HG02759 (cell line): Measurements from ENCODE around the gene ACCSL.

Experiments used
- ATAC-seq: cut with Tn5 transposase; IDR thresholded peaks from one replicate; pipeline ENCODE4 v1.9.1; 2021; ENCODE audit warnings: mild to moderate bottlenecking, moderate library complexity; ENCODE audit not compliant: unreplicated experiment

The ACCSL gene

DNA sequence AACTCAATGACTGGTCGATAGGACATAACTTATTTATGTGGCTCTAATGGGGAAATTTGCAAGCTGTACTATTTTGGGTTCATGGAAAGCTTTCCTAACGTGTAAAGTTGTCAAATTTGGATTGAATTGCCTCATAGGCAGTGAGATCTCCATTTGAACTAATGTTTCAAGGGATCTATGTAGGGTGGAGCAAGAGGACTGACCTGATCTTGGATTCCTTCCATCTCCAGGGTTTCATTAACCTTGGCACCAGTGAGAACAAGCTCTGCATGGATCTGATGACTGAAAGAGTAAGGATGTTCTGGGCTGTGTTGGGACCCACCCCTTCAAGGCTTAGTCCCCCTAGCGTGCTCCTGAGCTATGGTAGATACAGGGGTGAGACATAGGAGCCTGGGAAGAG, 2.1 kb downstream of the ACCSL start:
- no peak for ATAC-seq

DNA sequence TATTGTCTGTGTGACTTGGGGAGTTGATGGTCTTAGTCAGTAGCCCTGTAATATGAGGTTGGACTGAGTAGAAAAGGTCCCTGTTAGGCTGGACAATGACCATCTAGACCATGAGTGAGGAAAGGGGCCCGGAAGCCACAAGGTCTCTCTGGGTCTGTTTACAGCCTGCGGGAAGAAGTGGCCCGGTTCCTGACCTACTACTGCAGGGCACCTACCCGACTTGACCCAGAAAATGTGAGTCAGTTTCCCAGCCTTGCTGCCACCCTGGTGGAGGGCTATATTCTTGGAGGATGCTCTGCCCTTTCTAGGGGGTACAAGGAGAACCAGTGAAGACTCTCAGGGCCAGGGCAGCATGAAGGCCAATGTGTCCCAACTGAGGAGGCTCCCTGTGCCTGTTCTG, 3.4 kb downstream of the ACCSL start:
- ATAC-seq: no peak

DNA sequence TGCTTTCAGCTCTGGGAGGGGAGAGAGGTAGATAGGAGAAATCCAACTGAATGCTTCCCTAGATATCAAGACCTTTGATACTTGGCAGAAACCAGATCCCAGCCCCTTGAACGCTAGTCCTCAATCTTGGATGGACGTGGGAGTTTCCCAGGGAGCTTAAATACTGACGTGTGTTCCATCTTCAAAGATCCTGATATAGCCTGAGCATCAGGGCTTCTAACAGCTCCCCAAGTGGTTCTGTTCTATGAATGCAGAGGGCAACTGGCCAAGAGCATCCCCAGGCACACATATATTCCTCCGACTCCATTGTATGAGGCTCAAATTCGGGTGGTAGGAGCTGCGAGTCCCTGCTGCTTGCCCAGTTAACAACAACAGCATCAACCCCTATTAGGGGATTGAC, 9.6 kb downstream of the ACCSL start:
- ATAC-seq: no peak

DNA sequence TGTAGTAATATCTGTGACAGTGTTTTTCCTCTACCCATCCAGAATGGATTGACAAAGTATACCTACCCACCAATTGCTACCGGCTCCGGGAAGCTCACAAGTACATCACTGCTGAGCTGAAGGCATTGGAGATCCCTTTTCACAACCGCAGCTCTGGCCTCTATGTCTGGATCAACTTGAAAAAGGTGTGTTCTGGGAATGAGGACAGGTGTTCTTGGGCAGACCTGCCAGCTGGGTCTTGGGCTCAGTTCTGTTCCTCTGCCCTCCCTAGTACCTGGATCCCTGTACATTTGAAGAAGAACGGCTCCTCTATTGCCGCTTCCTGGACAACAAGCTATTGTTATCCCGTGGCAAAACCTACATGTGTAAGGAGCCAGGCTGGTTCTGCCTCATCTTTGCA, 10.5 kb downstream of the ACCSL start:
- no peak for ATAC-seq

DNA sequence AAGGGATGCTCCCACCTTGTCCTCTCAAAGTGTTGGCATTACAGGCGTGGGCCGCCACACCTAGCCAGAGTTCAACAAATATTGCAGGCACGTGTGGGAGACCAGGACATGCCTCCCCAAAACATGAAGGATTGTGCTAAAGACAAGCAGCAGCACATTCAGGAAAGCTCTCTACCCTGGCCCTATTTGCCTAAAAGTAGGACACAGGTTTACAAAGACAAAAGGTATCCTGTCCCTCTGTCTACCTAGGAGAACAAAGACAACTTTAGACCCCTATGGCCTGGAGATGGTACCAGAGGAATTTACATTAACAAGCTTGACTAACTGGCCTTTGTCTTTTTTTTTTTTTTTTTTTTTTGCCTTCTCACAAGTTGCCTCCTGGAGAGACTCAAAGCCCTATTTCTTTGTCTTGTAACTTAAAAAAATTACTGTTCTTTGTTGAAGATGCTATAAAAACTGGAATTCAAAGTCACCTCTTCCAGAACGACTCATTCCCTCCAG, 17.4 kb downstream of the ACCSL start:
- ATAC-seq: no peak

DNA sequence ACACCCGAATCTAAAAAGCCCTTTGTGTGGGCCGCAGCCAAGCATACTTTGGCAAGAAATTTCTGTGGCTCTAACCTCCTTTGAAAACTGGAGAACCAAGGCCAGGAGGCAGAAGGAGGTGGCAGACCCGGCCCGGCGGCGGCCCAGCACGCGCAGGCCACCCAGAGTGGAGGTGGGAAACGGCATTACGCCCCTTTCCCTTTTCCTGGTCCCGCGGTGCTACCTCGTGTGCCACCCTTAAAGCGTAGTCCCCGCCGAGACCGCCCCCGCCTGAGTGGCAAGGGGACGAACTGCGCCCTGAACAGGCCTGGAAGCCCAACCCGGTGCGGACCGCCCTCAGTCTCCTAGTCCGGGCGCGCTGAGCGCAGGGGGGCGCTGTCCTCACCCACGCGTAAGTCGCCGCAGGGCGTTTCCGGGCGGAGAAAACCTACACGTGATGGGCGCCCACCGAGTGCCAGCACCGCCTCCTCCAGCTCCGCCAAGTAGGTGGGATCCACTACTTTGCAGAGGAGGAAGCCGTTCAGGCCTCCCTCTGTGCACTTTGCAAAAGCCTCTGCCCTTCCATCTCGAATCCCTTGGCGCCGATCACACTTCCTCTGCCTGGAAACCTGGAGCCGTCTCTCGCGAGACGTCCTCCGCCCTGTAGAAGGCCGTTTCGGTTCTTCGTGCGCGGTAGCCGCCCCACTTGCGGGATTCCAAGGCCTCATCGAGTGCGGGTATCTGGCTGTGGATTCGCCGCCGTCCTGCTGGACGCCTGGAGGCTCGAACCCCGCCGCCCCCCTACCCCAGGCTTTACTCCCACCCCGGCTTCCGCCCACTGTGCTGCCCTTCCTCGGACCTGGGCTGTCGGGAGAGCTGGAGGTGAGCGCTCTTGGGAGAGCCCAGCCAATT, 18.3 kb downstream of the ACCSL start, which contains the start of gene ACCS:
ACCS (plus strand) TSS at position 430 of the 891 bp plus-strand sequence. CDS start 1,358 bp downstream, outside the sequence.
- ATAC-seq: peak; percentile 95

DNA sequence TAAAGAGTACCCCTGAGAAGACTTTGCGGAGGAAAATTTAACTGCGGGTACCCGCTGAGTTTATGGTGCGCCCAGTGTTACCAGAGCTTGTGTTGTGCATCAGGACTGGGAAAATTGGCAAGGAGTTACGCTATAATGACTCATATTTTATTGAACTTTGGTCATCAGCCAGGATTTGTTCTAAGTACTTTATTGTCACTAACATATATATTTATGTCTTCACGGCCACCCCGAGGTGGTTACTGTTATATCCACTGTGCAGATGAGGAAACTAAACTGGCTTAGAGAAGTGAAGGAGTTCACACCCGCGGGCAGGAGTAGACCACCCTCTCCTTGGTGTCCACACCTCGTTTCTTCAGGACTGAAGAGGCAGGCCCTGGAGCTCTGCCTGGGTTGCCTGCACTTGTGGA, 19.0 kb downstream of the ACCSL start:
- ATAC-seq: no peak

DNA sequence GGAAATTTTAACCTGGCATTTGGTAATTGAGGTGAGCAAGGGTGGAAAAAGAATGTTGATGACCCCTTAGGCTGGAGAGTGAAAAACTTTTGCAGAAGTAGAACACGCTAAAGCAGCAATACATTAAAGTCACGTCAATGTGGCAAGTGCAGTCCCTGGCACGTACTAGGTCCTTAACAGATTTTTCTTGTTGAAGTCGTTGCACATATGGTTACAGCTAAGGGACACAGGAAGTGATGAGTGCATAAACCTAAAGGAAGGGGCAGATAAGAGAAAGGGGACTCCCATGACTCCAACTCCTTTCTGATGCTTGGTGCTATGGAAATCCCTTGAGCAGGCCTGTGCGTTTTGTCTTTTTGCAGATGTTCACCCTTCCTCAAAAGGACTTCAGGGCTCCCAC, 19.5 kb downstream of the ACCSL start:
- ATAC-seq: no peak

DNA sequence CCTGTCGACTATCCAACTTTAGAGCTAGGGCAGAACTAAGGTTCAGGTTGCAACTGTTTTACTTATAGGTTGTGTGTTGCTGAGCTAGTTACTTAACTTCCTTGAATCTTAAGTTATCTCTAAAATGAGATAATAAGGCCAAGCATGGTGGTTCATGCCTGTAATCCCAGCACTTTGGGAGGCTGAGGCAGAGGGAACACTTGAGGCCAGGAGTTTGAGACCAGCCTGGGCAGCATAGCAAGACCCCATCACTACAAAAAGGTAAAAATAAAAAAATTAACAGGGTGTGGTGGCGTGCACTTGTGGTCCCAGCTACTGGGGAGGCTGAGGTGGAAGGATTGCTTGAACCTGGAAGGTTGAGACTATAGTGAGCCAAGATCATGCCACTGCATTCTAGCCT, 20.4 kb downstream of the ACCSL start:
- no peak for ATAC-seq

DNA sequence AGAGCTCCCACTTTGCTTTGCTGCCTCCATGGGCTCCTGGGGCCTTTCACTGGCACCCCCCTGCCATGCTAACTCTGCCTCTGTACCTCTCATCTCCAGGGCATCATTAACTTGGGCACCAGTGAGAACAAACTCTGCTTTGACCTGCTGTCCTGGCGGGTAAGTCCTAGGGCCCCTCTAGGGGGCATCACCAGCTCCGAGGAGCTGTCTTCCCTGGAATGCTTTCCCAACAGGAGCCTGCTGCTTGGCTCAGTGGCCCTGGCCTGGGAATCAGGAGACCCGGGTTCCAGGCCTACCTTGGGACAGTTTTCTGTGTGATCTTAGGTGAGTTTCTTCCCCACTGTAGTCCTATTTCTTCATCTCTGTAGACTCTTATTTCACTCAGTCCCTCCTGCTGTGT, 23.4 kb downstream of the ACCSL start:
- ATAC-seq: no peak

DNA sequence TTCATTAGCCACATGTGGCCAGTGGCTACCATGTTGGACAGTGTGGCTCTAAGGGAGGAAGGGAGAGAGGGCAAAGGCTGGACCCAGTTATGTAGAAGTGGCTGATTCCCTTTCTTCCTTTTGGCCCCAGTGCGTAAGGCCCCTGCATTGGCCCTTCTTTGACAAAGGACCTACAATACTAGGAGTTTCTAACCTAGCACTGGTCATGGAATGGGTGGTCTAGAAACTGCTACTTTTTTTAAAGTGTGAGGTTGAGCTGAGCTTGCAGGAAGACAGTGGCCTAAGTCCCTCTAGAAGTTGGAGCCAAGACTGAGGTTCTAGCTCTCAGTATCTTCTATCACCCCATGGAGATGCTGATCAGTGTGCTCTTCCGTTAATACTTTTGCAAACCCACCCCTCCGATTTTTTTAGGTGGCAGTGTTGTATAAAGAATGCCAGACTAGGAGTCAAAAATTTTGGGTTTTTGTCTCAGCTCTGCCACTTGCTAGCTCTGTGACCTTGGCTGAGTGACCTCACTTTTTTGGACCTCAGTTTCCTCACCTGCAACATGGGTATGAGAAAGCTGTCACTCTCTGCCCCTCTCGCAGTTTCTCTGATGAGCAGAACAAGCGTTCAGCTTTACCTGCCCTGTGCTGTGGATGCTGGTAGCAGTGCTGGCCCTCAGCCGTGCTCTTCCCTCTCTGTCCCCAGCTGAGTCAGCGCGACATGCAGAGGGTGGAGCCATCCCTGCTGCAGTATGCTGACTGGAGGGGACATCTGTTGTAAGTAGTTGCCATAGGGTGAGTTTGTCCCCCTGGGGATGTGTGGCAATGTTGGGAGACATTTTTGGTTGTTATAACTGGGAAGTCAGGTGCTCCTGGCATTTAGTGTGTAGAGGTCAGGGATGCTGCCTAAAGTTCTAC, 25.2 kb downstream of the ACCSL start:
- ATAC-seq: no peak

DNA sequence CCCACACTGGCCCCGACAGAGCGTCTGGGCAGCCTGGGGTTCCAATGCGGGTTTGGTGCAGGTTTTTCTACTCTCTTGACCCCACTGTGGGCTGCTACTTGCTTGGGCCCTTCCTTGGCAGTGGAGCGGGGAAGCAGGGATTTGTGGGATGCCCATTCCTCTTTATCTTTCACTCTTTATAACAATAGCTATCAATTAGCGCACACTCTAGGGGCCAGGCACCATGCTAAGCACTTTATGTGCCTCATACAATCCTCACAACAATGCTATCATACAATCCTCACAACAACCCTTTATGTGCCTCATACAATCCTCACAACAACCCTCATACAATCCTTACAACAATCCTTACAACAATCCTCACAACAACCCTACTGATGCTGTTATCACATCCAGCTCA, 31.0 kb downstream of the ACCSL start:
- ATAC-seq: no peak

DNA sequence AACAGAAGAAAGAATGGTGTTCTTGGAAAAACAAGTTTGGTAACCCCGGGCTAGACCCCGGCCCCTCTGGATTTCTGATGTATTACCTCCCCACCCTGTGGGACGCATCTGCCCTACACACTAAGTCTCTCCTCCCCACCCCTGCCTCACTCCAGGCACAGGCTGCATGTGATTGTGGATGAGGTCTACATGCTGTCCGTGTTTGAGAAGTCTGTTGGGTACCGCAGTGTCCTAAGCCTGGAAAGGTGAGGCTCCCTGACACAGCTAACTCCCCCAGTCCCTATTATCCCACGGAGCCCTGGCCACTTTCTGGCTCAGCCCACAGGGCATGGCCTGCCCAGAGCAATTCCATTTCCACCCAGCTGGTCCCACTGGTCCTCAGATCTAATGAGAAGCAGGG, 31.6 kb downstream of the ACCSL start:
- no peak for ATAC-seq

DNA sequence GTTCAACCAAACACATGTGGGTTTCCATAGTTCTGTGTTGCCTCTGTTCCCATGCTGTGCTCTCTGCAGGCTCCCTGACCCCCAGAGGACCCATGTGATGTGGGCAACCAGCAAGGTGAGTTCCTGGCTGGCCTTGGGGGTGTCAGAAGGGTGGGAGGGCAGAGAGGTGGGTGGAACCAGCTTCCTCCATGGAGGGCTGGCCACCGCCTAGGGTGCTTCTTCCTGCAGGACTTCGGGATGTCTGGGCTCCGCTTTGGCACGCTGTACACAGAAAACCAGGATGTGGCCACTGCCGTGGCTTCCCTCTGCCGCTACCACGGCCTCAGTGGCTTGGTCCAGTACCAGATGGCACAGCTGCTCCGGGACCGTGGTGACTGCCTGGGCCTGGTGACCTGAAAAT, 33.2 kb downstream of the ACCSL start:
- ATAC-seq: no peak

DNA sequence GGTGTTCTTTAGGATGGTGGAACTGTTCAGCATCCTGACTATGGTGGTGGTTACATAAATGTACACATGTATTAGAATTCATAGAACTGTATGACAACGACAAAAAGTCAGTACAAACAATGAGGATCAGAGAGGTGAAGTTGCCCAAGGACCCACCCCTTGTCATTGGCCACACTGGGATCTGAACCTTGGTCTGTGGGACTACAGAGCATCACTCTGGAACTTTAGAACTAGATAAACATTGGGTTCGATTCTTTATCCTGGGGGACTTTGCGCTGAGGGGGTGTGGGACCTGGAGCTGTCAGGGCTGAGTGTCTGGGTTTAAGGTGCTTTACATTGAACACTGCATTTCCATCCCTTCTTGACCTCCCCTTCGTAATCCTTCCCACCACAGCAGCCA, 34.9 kb downstream of the ACCSL start:
- ATAC-seq: no peak

DNA sequence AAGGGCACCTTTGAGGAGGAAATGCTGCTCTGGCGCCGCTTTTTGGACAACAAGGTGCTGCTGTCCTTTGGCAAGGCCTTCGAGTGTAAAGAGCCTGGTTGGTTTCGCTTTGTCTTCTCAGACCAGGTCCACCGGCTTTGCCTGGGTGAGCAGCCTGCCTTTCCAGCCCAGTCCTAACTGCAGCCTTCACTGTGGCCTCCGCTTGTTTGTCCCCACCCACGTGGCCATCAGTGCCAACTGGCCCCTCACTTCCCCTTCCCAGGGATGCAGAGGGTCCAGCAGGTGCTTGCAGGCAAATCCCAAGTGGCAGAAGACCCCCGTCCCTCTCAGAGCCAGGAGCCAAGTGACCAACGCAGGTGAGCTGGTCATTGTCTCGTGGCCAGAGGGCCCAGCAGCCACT, 35.7 kb downstream of the ACCSL start:
- no peak for ATAC-seq

DNA sequence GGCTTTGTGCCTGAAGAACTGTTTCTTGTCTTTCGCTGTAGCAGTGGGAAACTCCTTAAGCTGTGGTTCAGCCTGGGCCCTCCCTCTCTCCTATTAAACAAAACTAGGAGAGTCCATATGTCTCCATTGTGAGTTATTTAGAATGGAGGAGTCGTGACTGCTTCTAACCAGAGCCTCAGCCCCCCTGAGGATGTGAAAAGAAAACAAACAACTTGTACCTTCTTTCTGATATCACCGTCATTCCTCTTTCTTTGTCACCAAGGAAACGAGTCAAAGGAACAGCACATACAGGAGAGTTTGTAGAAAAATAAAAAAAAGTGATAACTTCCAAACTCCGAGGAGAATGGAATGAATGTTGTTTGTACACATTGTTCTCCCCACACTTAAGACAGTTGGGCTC, 36.1 kb downstream of the ACCSL start:
- no peak for ATAC-seq

DNA sequence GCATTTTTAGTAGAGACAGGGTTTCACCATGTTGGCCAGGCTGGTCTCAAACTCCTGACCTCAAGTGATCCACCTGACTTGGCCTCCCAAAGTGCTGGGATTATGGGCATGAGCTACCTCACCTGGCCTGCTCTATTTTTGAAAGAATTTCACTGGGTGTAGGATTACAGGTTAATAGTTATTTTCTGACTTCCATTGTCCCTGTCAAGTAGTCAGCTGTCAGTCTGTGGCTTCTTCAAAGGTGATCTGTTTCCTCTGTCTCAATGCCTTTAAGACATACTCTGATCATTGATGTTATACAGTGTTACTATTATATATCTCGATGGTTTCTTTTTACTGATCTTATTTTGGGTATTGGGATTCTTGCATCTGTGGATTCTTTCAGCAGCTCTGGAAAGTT, 37.5 kb downstream of the ACCSL start:
- ATAC-seq: no peak

DNA sequence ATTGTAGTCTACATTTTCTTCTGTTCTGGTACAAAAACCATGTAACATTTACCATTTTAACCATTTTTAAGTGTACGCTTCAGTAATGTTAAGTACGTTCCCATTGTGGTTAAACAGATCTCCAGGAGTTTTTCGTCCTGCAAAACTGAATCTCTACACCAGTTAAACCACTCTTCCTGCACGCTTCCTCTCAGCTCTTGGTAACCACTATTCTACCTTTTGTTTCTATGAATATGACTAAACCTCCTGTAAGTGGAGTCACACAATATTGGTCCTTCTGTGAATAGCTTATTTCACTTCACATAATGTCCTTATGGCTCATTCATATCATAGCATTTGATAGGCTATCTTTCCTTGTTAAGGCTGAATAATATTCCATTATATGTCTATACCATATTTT, 40.6 kb downstream of the ACCSL start:
- no peak for ATAC-seq

DNA sequence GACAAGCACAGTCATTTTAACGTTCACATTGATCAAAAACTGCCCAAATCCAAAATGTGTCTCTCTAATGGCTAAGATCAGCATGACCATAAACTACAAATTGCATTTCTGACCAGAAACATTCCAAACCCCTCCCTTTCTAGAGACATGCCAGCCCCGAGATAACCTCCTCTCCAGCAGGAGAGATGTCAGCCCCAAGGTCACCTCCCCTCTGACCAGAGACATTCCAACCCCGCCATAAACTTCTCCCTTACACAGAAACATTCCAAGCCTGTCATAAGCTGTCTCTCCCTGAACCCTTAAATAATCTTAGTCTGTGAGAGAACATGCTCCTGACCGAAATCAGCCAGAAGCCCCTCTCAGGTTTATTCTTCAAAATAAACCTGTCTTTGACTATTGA, 41.1 kb downstream of the ACCSL start:
- ATAC-seq: no peak

DNA sequence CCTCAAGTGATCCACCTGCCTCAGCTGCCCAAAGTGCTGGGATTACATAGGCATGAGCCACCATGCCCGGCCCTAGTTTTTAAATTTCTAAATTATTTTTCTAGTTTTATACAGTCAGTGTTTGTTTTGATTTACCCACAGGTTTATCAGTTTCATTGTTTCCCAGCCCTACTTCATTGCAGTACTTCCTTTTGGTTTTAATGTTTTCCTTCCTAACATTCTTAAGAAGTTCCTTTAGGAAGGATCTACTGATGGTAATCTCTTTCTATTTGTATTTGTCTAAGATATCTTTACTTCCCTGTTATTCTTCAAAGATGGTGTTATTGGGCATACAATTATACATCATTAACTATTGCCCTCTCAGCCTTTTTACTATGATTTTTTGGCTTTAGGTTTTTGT, 42.8 kb downstream of the ACCSL start:
- ATAC-seq: no peak
